SK-N-SH treated with all-trans-retinoic acid at 6 μM for 48 hours (cell line): ENCODE data around the gene RAB30.
"Not testable (repeated sequence)": the region's sequence is repeated elsewhere in the genome, so short reads cannot be mapped to it uniquely, and the experiment has no call there.

ENCODE experiments used
- ARNTL ChIP-seq: fragments of 450-650 bp; formaldehyde crosslinking; IDR thresholded peaks from 2 replicates; pipeline ENCODE4 v1.5.0; 2020; ENCODE audit warnings: low read depth, mild to moderate bottlenecking, moderate library complexity, borderline replicate concordance
- CSDC2 ChIP-seq: fragments of 250-450 bp; sonication (Bioruptor Pico); IDR thresholded peaks from 2 replicates; pipeline ENCODE4 v1.5.0; 2020; ENCODE audit warnings: mild to moderate bottlenecking, moderate library complexity
- PPARA ChIP-seq: fragments of 250-450 bp; sonication (Bioruptor Pico); IDR thresholded peaks from 2 replicates; pipeline ENCODE4 v1.5.0; 2020; ENCODE audit warnings: mild to moderate bottlenecking, borderline replicate concordance
- RARB ChIP-seq: fragments of 250-450 bp; sonication (Bioruptor Pico); IDR thresholded peaks from 2 replicates; pipeline ENCODE4 v1.8.0; 2021; ENCODE audit warnings: mild to moderate bottlenecking, moderate library complexity
- TCF4 ChIP-seq: fragments of 250-450 bp; sonication (Bioruptor Pico); IDR thresholded peaks from 2 replicates; pipeline ENCODE4 v1.8.0; 2021; ENCODE audit warnings: mild to moderate bottlenecking, moderate library complexity, borderline replicate concordance
- ZFP3 ChIP-seq: fragments of 250-450 bp; sonication (Bioruptor Pico); IDR thresholded peaks from 2 replicates; pipeline ENCODE4 v1.5.0; 2020; ENCODE audit warnings: mild to moderate bottlenecking, moderate library complexity
- ZNF70 ChIP-seq: fragments of 450-650 bp; formaldehyde crosslinking; IDR thresholded peaks from 2 replicates; pipeline ENCODE4 v1.5.0; 2020; ENCODE audit warnings: mild to moderate bottlenecking, moderate library complexity
- TF ChIP-seq, protein P1 (sequence below): fragments of 250-450 bp; sonication (Bioruptor Pico); IDR thresholded peaks from 2 replicates; pipeline ENCODE4 v1.8.0; 2020; ENCODE audit warnings: mild to moderate bottlenecking, moderate library complexity, borderline replicate concordance
- TF ChIP-seq, protein P2 (sequence below): fragments of 250-450 bp; sonication (Bioruptor Pico); IDR thresholded peaks from 2 replicates; pipeline ENCODE4 v1.5.1; 2020; ENCODE audit warnings: low read depth, mild to moderate bottlenecking, moderate library complexity

DNA sequence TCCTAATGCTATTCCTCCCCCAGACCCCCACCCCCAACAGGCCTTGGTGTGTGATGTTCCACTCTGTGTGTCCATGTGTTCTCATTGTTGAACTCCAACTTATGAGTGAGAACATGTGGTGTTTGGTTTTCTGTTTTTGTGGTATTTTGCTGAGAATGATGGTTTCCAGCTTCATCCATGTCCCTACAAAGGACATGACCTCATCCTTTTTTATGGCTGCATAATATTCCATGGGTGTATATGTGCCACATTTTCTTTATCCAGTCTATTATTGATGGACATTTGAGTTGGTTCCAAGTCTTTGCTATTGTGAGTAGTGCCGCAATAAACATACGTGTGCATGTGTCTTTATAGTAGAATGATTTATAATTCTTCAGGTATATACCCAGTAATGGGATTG is 121.2 kb downstream of the RAB30 start:
- TF ChIP-seq, protein P1, sequence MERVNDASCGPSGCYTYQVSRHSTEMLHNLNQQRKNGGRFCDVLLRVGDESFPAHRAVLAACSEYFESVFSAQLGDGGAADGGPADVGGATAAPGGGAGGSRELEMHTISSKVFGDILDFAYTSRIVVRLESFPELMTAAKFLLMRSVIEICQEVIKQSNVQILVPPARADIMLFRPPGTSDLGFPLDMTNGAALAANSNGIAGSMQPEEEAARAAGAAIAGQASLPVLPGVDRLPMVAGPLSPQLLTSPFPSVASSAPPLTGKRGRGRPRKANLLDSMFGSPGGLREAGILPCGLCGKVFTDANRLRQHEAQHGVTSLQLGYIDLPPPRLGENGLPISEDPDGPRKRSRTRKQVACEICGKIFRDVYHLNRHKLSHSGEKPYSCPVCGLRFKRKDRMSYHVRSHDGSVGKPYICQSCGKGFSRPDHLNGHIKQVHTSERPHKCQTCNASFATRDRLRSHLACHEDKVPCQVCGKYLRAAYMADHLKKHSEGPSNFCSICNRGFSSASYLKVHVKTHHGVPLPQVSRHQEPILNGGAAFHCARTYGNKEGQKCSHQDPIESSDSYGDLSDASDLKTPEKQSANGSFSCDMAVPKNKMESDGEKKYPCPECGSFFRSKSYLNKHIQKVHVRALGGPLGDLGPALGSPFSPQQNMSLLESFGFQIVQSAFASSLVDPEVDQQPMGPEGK = not testable (repeated sequence)
- not testable (repeated sequence) for TF ChIP-seq RARB (CRISPR knock-in tag); ZNF70 (CRISPR knock-in tag); ZFP3 (CRISPR knock-in tag); TCF4; ARNTL (CRISPR knock-in tag); PPARA (CRISPR knock-in tag); CSDC2 (CRISPR knock-in tag)
- TF ChIP-seq, protein P2, sequence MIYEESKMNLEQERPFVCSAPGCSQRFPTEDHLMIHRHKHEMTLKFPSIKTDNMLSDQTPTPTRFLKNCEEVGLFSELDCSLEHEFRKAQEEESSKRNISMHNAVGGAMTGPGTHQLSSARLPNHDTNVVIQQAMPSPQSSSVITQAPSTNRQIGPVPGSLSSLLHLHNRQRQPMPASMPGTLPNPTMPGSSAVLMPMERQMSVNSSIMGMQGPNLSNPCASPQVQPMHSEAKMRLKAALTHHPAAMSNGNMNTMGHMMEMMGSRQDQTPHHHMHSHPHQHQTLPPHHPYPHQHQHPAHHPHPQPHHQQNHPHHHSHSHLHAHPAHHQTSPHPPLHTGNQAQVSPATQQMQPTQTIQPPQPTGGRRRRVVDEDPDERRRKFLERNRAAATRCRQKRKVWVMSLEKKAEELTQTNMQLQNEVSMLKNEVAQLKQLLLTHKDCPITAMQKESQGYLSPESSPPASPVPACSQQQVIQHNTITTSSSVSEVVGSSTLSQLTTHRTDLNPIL (CRISPR knock-in tag) = not testable (repeated sequence)
